Trophoblast cell (in vitro differentiated cells and primary cell): Measurements from ENCODE around the gene GLI2. TPM values are rescaled to one million over a fixed set of nuclear protein-coding genes. Genes with fewer than 3 reads are reported as not detected.

Source experiments
- DNase-seq, 2 donors: peaks; one replicate each; pipeline ENCODE4 v3.0.0-alpha.2; 2016
- H2AFZ ChIP-seq: 2 replicates; pipeline ENCODE4 v1.6.1; 2013; ENCODE audit warnings: low read length, moderate library complexity, mild to moderate bottlenecking; ENCODE audit not compliant: insufficient read depth, poor library complexity
- H2AK5ac ChIP-seq: 2 replicates; pipeline ENCODE4 v1.6.1; 2013; ENCODE audit warnings: mild to moderate bottlenecking, low read length
- H2BK120ac ChIP-seq: 2 replicates; pipeline ENCODE4 v1.6.1; 2013; ENCODE audit warnings: low read length, mild to moderate bottlenecking, moderate library complexity; ENCODE audit not compliant: insufficient read depth, poor library complexity
- H2BK12ac ChIP-seq: 2 replicates; pipeline ENCODE4 v1.6.1; 2013; ENCODE audit warnings: mild to moderate bottlenecking, low read length, moderate library complexity
- H2BK5ac ChIP-seq: 2 replicates; pipeline ENCODE4 v1.6.1; 2013; ENCODE audit warnings: low read length, low read depth, moderate library complexity, mild to moderate bottlenecking; ENCODE audit not compliant: poor library complexity
- H3K14ac ChIP-seq: 2 replicates; pipeline ENCODE4 v1.6.1; 2013; ENCODE audit warnings: mild to moderate bottlenecking, low read length
- H3K18ac ChIP-seq: 2 replicates; pipeline ENCODE4 v1.6.1; 2013; ENCODE audit warnings: mild to moderate bottlenecking, low read length
- H3K23ac ChIP-seq: 2 replicates; pipeline ENCODE4 v1.6.1; 2013; ENCODE audit warnings: low read length
- H3K27ac ChIP-seq: 2 replicates; pipeline ENCODE4 v1.5.1; 2013; ENCODE audit warnings: low read depth, mild to moderate bottlenecking, inconsistent platforms, low read length, moderate library complexity
- H3K27me3 ChIP-seq: 2 replicates; pipeline ENCODE4 v1.6.1; 2013; ENCODE audit warnings: inconsistent platforms, mild to moderate bottlenecking, low read length, moderate library complexity; ENCODE audit not compliant: insufficient read depth
- H3K36me3 ChIP-seq, 2 experiments: 1 replicate in 1 of 2; 2 replicates in 1 of 2; pipeline ENCODE4 v1.6.1; 2013; ENCODE audit warnings: low read length in 2 of 2, mild to moderate bottlenecking in 2 of 2, moderate library complexity in 1 of 2; ENCODE audit not compliant: insufficient read depth in 2 of 2, control insufficient read depth in 1 of 2
- H3K4ac ChIP-seq: 2 replicates; pipeline ENCODE4 v1.6.1; 2013; ENCODE audit warnings: low read depth, mild to moderate bottlenecking, low read length, moderate library complexity
- H3K4me1 ChIP-seq, 2 experiments: 1 replicate in 1 of 2; 2 replicates in 1 of 2; pipeline ENCODE4 v1.6.1; 2013; ENCODE audit warnings: low read length in 2 of 2, mild to moderate bottlenecking in 2 of 2, moderate library complexity in 1 of 2; ENCODE audit not compliant: insufficient read depth in 2 of 2, control insufficient read depth in 1 of 2
- H3K4me2 ChIP-seq: 2 replicates; pipeline ENCODE4 v1.6.1; 2013; ENCODE audit warnings: inconsistent platforms, mild to moderate bottlenecking, low read length, moderate library complexity
- H3K4me3 ChIP-seq: 2 replicates; pipeline ENCODE4 v1.5.1; 2013; ENCODE audit warnings: mild to moderate bottlenecking, low read depth, low read length, inconsistent platforms
- H3K79me1 ChIP-seq: one replicate; pipeline ENCODE4 v1.6.1; 2013; ENCODE audit warnings: low read length
- H3K79me2 ChIP-seq: 2 replicates; pipeline ENCODE4 v1.6.1; 2013; ENCODE audit warnings: low read length, mild to moderate bottlenecking; ENCODE audit not compliant: control insufficient read depth, insufficient read depth, poor library complexity
- H3K9ac ChIP-seq: 2 replicates; pipeline ENCODE4 v1.6.1; 2013; ENCODE audit warnings: mild to moderate bottlenecking, low read length
- H3K9me3 ChIP-seq: 2 replicates; pipeline ENCODE4 v1.6.1; 2013; ENCODE audit warnings: low read depth, mild to moderate bottlenecking, control low read depth, inconsistent platforms, low read length; ENCODE audit not compliant: insufficient read depth
- H4K12ac ChIP-seq: 2 replicates; pipeline ENCODE4 v1.6.1; 2013; ENCODE audit warnings: low read depth, mild to moderate bottlenecking, low read length, moderate library complexity
- H4K8ac ChIP-seq: 2 replicates; pipeline ENCODE4 v1.6.1; 2013; ENCODE audit warnings: low read depth, mild to moderate bottlenecking, low read length, moderate library complexity
- H4K91ac ChIP-seq: one replicate; pipeline ENCODE4 v1.6.1; 2013; ENCODE audit warnings: low read depth, mild to moderate bottlenecking, low read length, moderate library complexity
- WGBS: extraction: QIAGEN DNeasy Blood & Tissue Kit; methylation state at CpG from one replicate; pipeline ENCODE4 v1.1.7; 2013; ENCODE audit warnings: missing lambda C conversion rate; ENCODE audit not compliant: insufficient read length, insufficient coverage; ENCODE audit errors: extremely low coverage; 5-methylcytosine and 5-hydroxymethylcytosine counted together
- polyA plus RNA-seq: library from polyadenylated mRNA; stranded (reverse); fragments of 200-250 nt; gene quantifications from 2 replicates; pipeline ENCODE4 v1.2.3, GENCODE V29; 2013

The GLI2 gene
- polyA plus RNA-seq, result 2.7 and 3.4 TPM in 2 replicates

- Histone ChIP-seq H3K9me3 (no peaks in the 10 kb centered on the region), H3K27me3 (peaks cover 19% of the 10 kb centered on the region), H3K9ac (peak within 1 kb of the TSS; percentile 88), H4K91ac (peak within 1 kb of the TSS; percentile 45), H3K4me3 (peak within 1 kb of the TSS; percentile 78), H3K18ac (peak within 1 kb of the TSS; percentile 86), H2BK5ac (peak within 1 kb of the TSS; percentile 36), H3K27ac (peak within 1 kb of the TSS; percentile 17), H2AK5ac (no peak within 1 kb of the TSS), H3K23ac (no peak within 1 kb of the TSS), H2BK12ac (peak within 1 kb of the TSS; percentile 5), H3K14ac (peak within 1 kb of the TSS; percentile 8), H3K4me2 (peak within 1 kb of the TSS; percentile 95), H3K79me2 (peaks cover 3% of the 10 kb centered on the region), H3K4ac (no peak within 1 kb of the TSS), H3K4me1 (peaks cover 8 to 23% of the 10 kb centered on the region in 2 experiments), H4K12ac (peak within 1 kb of the TSS; percentile 70), H3K36me3 (no peaks in the 10 kb centered on the region), H2BK120ac (peak within 1 kb of the TSS; percentile 21), H4K8ac (peak within 1 kb of the TSS; percentile 50), H2AFZ (peak within 1 kb of the TSS; percentile 92), H3K79me1 (peaks cover 7% of the 10 kb centered on the region)
- WGBS, result no CpG with 5 or more reads among the region's 59 CpGs
- DNase-seq, result peak; percentile 9 to 58
These were observed at the start of gene GLI2 for GRCh38 chr2:120735746-120736170. Gene GLI2, plus strand, starts transcription at chr2:120735868. Its CDS starts 61,453 bp downstream, at chr2:120797321.

GRCh38 chr2:120685974-120686297 lies 49.7 kb upstream of the GLI2 start:
- no peak overlapping the region for H2BK120ac ChIP-seq
- no peaks in the 10 kb centered on the region for H3K27me3 ChIP-seq
- no CpG with 5 or more reads among the region's 12 CpGs for WGBS

GRCh38 chr2:120686511-120687168 lies 49.0 kb upstream of the GLI2 start:
- no peak overlapping the region for H3K27ac ChIP-seq
- peak; percentile 14 to 67 for DNase-seq
- H3K18ac ChIP-seq, result no peak overlapping the region
- no peak overlapping the region for H4K8ac ChIP-seq
- peaks cover 2% of the 10 kb centered on the region for H3K9me3 ChIP-seq
- no peak overlapping the region for H3K14ac ChIP-seq
- no peaks in the 10 kb centered on the region for H3K79me1 ChIP-seq
- no peaks in the 10 kb centered on the region for H3K4me1 ChIP-seq
- H2BK5ac ChIP-seq, result no peak overlapping the region
- WGBS, result no CpG with 5 or more reads among the region's 16 CpGs
- H2BK12ac ChIP-seq, result no peak overlapping the region
- H2AFZ ChIP-seq, result no peak overlapping the region
- no peaks in the 10 kb centered on the region for H3K79me2 ChIP-seq
- H2BK120ac ChIP-seq, result no peak overlapping the region
- no peak overlapping the region for H3K4me3 ChIP-seq
- H2AK5ac ChIP-seq, result no peak overlapping the region
- no peak overlapping the region for H3K4ac ChIP-seq
- no peaks in the 10 kb centered on the region for H3K27me3 ChIP-seq
- no peak overlapping the region for H3K9ac ChIP-seq
- no peaks in the 10 kb centered on the region for H3K36me3 ChIP-seq
- no peak overlapping the region for H3K23ac ChIP-seq
- H4K12ac ChIP-seq, result no peak overlapping the region
- H4K91ac ChIP-seq, result no peak overlapping the region
- no peak overlapping the region for H3K4me2 ChIP-seq

More at GRCh38 chr2:120685974-120686297, 49.7 kb upstream of the GLI2 start:
- Histone ChIP-seq H3K4me2 (no peak overlapping the region), H3K36me3 (no peaks in the 10 kb centered on the region), H3K4ac (no peak overlapping the region), H3K4me3 (no peak overlapping the region), H4K91ac (no peak overlapping the region), H3K14ac (no peak overlapping the region), H3K9me3 (peaks cover 2% of the 10 kb centered on the region), H4K12ac (no peak overlapping the region), H3K79me1 (no peaks in the 10 kb centered on the region), H3K27ac (no peak overlapping the region), H2AFZ (no peak overlapping the region), H2BK12ac (no peak overlapping the region), H3K18ac (no peak overlapping the region), H4K8ac (no peak overlapping the region), H3K4me1 (no peaks in the 10 kb centered on the region), H3K79me2 (no peaks in the 10 kb centered on the region), H2AK5ac (no peak overlapping the region), H2BK5ac (no peak overlapping the region), H3K9ac (no peak overlapping the region), H3K23ac (no peak overlapping the region)
- DNase-seq, result no peak

GRCh38 chr2:120687210-120687609 lies 48.5 kb upstream of the GLI2 start:
- H3K9me3 ChIP-seq, result peaks cover 2% of the 10 kb centered on the region
- no peaks in the 10 kb centered on the region for H3K4me1 ChIP-seq
- no peaks in the 10 kb centered on the region for H3K36me3 ChIP-seq
- H3K4me2 ChIP-seq, result no peak overlapping the region
- WGBS, result no CpG with 5 or more reads among the region's 2 CpGs
- H2AK5ac ChIP-seq, result no peak overlapping the region
- DNase-seq, result no peak
- H4K12ac ChIP-seq, result no peak overlapping the region
- no peak overlapping the region for H3K14ac ChIP-seq
- no peak overlapping the region for H2BK12ac ChIP-seq
- H3K23ac ChIP-seq, result no peak overlapping the region
- no peak overlapping the region for H4K8ac ChIP-seq
- no peak overlapping the region for H2AFZ ChIP-seq
- H3K79me2 ChIP-seq, result no peaks in the 10 kb centered on the region
- no peak overlapping the region for H3K4ac ChIP-seq
- no peak overlapping the region for H3K4me3 ChIP-seq
- H2BK5ac ChIP-seq, result no peak overlapping the region
- H3K18ac ChIP-seq, result no peak overlapping the region
- no peak overlapping the region for H3K27ac ChIP-seq
- no peak overlapping the region for H3K9ac ChIP-seq
- H3K79me1 ChIP-seq, result no peaks in the 10 kb centered on the region
- no peak overlapping the region for H4K91ac ChIP-seq
- no peak overlapping the region for H2BK120ac ChIP-seq
- no peaks in the 10 kb centered on the region for H3K27me3 ChIP-seq
